NCI-H526 (cell line): ENCODE data around the gene CELF4.

Experiments used
- DNase-seq, 2 experiments: peaks; one replicate each; lab custom pipeline; 2025; lab: John Stamatoyannopoulos, UW

Gene CELF4

GRCh38 chr18:37494406-37494805 is 71.2 kb downstream of the CELF4 start:
- DNase-seq = no peak

GRCh38 chr18:37493352-37493935 is 72.2 kb downstream of the CELF4 start:
- DNase-seq = no peak

- DNase-seq = no peak
Measured at GRCh38 chr18:37492952-37493351, 72.6 kb downstream of the CELF4 start.

DNA sequence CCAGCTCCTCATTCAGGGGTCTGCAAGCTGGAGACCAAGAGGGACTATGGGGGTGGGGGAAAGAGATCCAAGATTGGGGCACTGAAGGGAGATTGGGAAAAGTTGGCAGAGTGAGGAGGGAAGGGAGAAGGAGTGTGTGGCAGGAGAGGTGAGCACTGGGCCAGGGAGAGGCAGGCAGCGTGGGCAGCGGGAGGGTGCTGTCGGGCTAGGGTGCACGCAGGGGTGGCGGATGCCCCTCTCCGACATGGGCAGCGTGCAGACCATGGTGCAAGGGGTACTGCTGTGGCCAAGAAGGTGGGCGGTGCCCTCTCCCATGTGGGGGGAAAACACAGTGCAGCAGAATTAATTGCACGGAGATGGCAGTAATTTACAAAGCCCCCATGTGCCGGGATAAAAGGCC is 74.1 kb downstream of the CELF4 start:
- no peak for DNase-seq

GRCh38 chr18:37489998-37490397 is 75.6 kb downstream of the CELF4 start:
- no peak for DNase-seq

DNA sequence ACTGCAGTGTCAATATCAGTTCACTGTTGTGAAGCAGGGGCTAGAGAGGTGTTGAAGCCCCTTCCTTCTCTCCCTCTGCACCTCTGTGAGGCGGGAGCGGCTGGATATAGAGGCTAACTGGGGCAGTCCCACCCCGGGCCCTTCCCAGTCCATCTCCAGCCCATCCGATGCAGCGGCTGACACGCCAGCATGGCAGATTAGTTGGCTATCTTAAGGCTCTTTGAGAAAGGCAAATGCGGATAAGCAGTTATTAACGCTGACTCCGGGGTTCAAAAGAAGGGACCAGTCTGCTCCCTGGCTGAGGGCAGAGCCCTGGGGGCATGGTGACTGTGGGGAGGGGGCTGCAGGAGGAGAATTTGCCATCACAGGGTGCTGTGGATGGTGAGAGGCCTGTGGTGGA is 76.6 kb downstream of the CELF4 start:
- DNase-seq = no peak

DNA sequence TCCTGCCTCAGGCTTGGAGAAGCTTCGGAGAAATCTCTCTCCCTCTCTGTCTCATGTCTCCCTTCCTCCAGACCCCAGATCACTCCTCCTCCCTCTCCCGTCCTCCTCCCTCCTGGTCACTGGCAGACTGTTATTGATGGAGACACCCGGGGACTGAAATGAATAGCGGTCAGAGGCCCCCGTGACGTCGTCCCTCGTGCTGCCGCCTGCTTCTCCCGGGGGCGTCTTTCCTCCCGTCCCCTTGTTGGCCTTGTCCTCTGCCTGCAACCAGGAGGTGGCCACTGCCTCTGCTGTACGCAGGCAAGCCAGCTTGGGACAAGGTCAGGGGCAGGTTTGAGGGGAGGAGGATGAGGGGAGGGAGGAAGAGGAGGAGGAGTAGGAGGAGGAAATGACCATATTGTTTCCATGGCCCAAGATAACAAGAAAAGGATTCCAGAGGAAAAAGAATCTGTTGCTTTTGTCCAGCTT is 78.2 kb downstream of the CELF4 start:
- DNase-seq = no peak

- DNase-seq = no peak
Measured at GRCh38 chr18:37486848-37487247, 78.8 kb downstream of the CELF4 start.

DNA sequence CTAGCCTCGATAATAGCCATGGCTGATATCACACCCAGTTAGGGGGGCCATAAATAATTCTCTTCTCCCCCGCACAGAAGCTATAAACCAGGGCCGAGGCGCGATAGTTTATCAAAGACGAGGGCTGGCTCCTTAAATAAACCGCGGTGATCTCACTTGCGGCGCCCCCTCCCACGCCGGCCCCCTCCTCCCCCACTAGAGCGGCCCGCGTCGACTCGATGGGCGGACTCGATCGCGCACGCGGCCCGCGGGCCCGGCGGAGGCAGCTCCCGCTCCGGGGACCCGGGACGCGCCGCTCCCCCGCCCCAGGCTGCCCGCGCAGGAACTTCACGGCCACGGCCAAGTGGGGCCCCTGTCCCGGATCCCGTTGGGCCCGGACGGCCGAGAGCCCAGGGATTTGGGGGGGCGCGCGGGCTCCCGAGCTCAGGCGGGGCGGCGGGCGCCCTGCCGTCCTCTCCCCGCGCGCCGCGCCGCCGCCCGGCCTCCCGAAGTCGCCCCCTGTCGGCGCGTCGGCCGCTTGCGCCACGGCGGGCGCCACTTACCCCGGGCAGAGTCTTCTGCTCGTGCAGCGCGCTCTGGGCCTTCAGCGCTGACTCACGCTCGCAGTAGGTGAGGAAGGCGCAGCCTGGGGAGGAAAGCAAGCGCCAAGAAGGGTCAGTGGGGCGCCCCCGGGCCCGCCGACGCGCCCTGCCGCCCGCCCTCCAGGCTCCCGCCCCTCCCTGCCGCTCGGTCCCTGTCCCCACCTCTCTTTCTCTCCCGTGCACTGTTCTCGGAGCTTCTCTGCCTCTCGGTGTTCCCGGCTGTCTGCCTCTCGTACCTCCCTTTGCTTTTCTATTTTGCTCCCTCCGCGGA is 80.4 kb downstream of the CELF4 start:
- DNase-seq = peak in 1 of 2 experiments; percentile 46

GRCh38 chr18:37483984-37484819 is 81.4 kb downstream of the CELF4 start:
- peak; percentile 84 to 87 for DNase-seq

- no peak for DNase-seq
Measured at GRCh38 chr18:37483221-37483971, 82.2 kb downstream of the CELF4 start.

DNA sequence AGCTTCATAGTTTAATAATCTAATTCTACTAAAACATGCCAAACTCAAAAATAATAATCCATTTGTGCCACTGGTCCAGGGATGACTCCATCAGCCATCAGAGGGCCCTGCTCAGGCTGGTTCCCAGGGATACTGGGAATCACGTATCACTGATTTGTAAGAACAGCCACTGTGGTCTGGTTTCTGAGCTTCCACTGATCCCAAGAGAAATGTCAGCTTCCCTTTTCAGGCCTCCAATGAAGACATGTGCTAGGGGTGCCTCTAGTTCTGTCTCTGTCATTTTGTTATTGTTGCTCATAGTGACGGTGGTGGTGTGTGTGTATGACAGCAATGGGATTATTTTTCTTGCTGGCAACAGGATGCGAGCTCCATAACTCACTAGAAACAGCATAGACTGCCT is 83.2 kb downstream of the CELF4 start:
- no peak for DNase-seq

- no peak for DNase-seq
Measured at GRCh38 chr18:37482002-37482401, 83.6 kb downstream of the CELF4 start.

DNA sequence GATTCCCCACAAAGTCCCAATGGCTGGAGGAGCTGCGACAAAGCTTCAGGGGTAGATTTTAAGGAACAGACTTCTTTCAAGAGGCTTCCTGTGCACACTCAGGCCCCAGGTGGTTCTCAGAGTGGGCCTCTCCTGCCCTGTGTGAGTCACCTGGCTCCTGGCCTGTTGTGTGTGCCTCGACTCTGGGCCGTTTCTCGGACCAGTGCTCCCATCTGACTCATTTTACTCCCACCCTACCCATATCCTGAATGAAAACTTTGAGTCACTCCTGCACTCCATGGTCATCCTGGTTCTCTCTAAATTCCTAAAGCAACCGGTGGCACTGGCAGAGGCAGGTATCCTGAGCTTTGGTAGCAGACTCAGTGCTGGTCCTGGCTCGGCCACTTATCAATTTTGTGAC is 84.1 kb downstream of the CELF4 start:
- no peak for DNase-seq

- DNase-seq = no peak
Measured at GRCh38 chr18:37481072-37481471, 84.5 kb downstream of the CELF4 start.

DNA sequence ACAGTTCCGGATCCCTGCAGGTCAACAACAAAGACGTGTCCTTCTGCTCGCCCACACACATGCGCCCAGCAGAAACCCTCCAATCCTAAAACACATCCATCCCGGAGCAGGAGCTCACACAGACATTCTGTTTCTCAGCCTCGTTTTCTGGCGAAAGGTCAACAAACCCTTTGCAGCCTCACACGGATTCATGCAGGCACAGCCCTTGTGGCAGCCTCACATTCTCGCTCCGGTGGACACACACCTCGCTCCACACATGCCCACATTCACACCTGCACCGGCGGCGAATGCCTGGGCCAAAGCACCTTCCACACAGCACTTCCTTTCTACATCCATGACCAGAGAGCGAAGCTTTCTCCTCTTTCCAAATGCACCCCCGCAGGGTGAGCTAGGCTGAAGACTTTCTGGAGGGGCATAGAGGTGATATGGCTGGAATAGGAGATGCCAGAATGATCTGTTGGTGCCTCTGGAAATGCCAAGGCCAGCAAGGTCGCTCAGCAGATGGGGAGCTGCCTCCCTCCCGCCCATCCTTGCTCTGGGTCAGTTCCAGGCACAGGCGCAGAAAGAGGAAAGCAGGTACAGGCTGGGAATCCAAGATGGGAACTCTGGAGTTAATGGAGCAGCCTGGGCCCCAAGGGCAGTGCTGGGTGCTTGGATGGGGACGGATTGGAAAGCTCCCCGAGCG is 88.8 kb downstream of the CELF4 start:
- DNase-seq = no peak

DNA sequence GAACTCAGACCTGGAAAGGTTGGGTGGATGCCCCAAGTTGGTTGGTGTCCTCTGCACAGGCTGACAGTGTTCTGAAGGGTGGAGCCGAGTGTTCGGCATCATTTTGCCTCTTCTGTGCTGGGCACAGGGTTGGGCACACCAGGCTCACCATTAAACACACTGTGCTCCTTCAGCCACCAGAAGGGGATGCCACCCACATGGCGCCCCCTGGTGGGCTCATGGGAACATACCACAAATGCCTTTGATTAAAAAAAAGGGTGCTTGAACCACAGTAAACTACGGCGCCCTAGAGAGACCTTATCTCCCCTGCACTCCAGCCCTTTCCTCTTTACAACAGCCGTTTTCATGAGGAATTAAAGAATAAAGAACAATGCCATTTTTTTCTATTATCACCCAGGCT is 89.4 kb downstream of the CELF4 start:
- DNase-seq = peak in 1 of 2 experiments; percentile 37

GRCh38 chr18:37473195-37473840 is 92.3 kb downstream of the CELF4 start:
- DNase-seq = no peak

DNA sequence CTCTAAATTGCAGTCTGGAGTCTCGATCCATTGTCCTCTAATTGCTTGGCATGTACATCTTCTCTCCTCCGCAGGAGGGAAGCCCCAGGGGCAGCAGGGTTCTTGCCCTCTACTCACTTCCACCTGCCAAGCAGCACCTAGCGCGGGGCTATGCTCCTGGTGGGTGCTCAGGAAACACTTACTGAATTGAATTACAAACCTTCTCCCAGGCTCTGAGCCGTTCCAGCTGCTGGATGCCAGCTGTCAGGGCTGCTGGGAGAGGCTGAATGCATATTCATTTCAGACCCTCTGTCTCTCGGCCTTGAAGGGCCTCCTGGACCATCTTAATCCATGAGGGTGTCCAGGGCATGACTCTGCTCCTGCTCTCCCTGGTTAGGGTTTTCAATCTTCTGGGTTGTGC is 94.0 kb downstream of the CELF4 start:
- no peak for DNase-seq

DNA sequence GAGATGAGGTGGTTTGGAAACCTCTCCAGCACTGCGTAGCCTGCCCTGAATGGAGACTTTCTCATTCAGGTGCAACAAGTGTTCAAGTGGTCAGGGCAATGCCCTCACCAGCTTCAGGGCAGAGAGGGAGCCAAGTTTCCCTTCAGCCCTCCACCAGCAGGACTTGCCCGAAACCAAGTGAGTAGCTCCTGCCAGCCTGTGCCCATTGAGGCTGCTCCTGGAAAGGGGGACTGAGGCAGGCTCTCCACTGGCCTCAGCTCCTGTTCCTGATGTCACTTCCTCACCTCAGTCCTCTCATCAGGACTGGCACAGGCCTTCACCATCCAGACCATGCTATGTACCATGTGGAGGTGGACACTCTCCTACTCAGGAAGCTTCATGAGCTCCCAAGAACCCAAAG is 94.6 kb downstream of the CELF4 start:
- DNase-seq = no peak
